ENCODE results near the gene LTK. TPM values are rescaled to one million over a fixed set of nuclear protein-coding genes. Genes with fewer than 3 reads are reported as not detected.

The LTK gene
- total RNA-seq, 1 donor, result not detected

DNA sequence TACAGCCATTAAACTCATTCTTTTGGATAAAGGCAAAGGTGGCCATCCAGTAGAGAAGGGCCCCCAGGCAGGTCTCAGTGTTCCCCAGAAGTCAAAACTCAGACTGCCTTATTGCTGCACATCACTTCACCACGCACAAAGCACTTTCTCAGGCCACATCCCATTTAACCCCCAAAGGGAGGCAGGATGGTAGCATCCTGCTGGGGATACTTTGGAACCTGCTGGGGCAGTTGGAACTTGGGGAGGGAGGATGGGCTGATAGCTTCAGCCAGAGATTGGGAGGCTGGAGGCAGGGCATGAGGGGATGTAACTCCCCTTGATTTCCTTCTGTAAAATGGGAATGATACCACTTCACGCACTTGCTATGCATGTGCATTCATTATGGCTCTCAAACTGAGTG lies 15.0 kb downstream of the LTK start:
- DNase-seq (ENCODE audit: insufficient read length, low spot score, missing footprints), result peak; percentile 13

DNA sequence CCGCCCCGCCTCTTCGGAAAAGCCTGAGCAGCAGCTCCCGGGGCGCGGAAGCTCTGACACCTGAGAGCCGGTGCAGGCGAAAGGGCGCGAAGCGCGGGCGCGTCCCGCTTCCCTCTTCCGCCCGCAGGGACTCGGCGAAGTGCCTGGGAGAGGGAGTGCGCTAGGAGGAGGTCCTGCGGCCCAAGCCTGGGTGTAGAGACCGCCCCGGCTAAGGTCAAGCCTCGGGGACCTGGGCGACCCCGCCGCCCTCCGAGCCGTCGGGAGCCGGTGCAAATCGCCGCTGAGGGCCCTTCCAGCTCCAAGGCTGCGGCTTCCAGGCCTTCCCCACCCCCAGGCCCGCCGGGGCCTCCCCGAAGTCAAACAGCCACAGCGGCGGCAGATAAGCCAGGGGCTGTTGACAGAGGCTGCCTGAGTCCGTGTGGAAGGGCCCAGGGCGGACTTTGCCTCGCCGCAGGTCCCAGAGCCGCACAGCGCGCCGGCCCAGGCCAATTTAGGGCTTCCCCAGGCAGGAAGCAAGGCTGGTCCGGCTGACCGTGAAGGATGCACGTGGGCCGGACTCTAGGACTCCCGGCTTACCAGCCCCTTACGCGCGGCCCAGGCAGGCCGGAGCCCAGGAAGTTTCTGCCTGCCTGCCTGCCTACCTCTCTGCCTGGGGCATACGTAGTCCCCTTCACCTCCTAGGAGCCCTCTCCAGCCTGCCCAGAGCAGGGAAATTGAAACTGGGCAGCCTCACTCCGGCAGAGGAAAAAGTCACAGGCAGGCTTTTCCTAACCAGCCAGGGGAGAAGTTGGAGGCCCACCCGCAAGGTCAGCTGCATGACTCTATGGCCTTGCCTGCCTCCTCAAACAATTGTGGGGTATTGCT lies 17.7 kb downstream of the LTK start:
- no peaks in the 10 kb centered on the region for H3K36me3 ChIP-seq (ENCODE audit: insufficient read depth, low read length)
- no peak overlapping the region for H3K4me2 ChIP-seq (ENCODE audit: insufficient read depth, low read length)
- DNase-seq (ENCODE audit: insufficient read length, low spot score, missing footprints), result peak; percentile 62

More for the DNA sequence above, 15.0 kb downstream of the LTK start:
- Histone ChIP-seq H4K20me1 (ENCODE audit: insufficient read depth, low read length) (no peaks in the 10 kb centered on the region), H3K4me3 (ENCODE audit: insufficient read depth, low read length) (no peak overlapping the region), H3K79me2 (ENCODE audit: insufficient read depth, low read length) (no peaks in the 10 kb centered on the region), H3K9me3 (ENCODE audit: low read depth, low read length) (no peaks in the 10 kb centered on the region), H3K27ac (ENCODE audit: low read depth, low read length) (no peak overlapping the region), H3K36me3 (ENCODE audit: insufficient read depth, low read length) (no peaks in the 10 kb centered on the region), H3K4me2 (ENCODE audit: insufficient read depth, low read length) (no peak overlapping the region), H3K27me3 (ENCODE audit: insufficient read depth, low read length) (peaks cover 71% of the 10 kb centered on the region), H3K4me1 (ENCODE audit: insufficient read depth, low read length) (no peaks in the 10 kb centered on the region), H2AFZ (ENCODE audit: low read length) (no peak overlapping the region)
- TF ChIP-seq, protein P1, sequence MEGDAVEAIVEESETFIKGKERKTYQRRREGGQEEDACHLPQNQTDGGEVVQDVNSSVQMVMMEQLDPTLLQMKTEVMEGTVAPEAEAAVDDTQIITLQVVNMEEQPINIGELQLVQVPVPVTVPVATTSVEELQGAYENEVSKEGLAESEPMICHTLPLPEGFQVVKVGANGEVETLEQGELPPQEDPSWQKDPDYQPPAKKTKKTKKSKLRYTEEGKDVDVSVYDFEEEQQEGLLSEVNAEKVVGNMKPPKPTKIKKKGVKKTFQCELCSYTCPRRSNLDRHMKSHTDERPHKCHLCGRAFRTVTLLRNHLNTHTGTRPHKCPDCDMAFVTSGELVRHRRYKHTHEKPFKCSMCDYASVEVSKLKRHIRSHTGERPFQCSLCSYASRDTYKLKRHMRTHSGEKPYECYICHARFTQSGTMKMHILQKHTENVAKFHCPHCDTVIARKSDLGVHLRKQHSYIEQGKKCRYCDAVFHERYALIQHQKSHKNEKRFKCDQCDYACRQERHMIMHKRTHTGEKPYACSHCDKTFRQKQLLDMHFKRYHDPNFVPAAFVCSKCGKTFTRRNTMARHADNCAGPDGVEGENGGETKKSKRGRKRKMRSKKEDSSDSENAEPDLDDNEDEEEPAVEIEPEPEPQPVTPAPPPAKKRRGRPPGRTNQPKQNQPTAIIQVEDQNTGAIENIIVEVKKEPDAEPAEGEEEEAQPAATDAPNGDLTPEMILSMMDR (IDR thresholded peaks at IDR 0.05; ENCODE audit: extremely low read depth, low read depth, low read length), result no peak

DNA sequence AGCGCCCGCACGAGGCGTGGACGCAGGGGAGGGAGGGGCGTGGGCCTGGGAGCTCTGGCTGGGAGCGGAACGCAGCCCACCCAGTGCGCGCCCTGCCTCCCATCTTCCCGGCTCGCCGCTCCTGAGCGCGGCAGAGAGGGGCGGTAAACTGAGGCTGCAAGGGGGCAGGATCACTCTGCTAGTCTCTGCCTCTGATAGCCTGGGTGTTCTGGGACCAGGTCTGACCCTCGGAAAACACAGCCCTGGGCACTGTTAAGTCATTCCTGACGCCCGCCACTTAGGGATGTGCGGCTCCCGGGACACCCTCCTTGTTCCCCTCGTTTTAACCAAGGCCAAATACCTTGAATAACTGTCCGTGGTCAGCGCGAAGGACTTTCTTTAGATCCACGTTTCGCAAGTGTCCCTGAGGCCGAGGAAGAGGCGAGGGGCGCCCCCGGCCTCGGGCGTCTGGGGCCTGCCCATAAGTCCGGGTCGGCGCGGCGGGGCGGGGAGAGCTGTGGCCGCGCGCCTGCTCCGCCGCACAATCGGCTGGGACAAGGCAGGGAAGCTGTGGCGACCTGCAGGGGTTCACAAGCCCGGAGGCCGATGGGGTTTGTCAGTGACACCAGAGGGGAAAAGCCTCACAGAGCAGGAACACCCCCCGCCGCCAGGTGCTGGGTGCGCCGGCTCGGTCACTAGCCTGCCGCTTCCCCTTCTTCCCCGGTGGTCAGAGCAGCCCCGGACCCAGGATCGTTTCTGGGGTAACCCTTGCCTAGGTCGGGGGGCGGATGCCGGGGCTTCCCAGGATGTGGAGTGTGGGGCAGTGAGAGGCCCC lies 18.5 kb downstream of the LTK start:
- Histone ChIP-seq H3K4me3 (ENCODE audit: insufficient read depth, low read length) (no peak overlapping the region), H3K9me3 (ENCODE audit: low read depth, low read length) (no peaks in the 10 kb centered on the region), H4K20me1 (ENCODE audit: insufficient read depth, low read length) (no peaks in the 10 kb centered on the region), H2AFZ (ENCODE audit: low read length) (no peak overlapping the region), H3K27me3 (ENCODE audit: insufficient read depth, low read length) (peaks cover 40% of the 10 kb centered on the region), H3K36me3 (ENCODE audit: insufficient read depth, low read length) (no peaks in the 10 kb centered on the region), H3K27ac (ENCODE audit: low read depth, low read length) (no peak overlapping the region), H3K4me1 (ENCODE audit: insufficient read depth, low read length) (peaks cover 17% of the 10 kb centered on the region), H3K4me2 (ENCODE audit: insufficient read depth, low read length) (peak overlapping the region; percentile 90), H3K79me2 (ENCODE audit: insufficient read depth, low read length) (no peaks in the 10 kb centered on the region)
- TF ChIP-seq, protein P1 (IDR thresholded peaks at IDR 0.05; ENCODE audit: extremely low read depth, low read depth, low read length), result no peak
- peak; percentile 66 for DNase-seq (ENCODE audit: insufficient read length, low spot score, missing footprints)

More for the DNA sequence above, 17.7 kb downstream of the LTK start:
- H2AFZ ChIP-seq (ENCODE audit: low read length), result no peak overlapping the region
- no peaks in the 10 kb centered on the region for H3K79me2 ChIP-seq (ENCODE audit: insufficient read depth, low read length)
- H3K27ac ChIP-seq (ENCODE audit: low read depth, low read length), result no peak overlapping the region
- peaks cover 12% of the 10 kb centered on the region for H3K4me1 ChIP-seq (ENCODE audit: insufficient read depth, low read length)
- H4K20me1 ChIP-seq (ENCODE audit: insufficient read depth, low read length), result no peaks in the 10 kb centered on the region
- H3K27me3 ChIP-seq (ENCODE audit: insufficient read depth, low read length), result peaks cover 46% of the 10 kb centered on the region
- TF ChIP-seq, protein P1 (IDR thresholded peaks at IDR 0.05; ENCODE audit: extremely low read depth, low read depth, low read length), result no peak
- no peaks in the 10 kb centered on the region for H3K9me3 ChIP-seq (ENCODE audit: low read depth, low read length)
- no peak overlapping the region for H3K4me3 ChIP-seq (ENCODE audit: insufficient read depth, low read length)

Data from osteoblast (primary cell).